Choroid plexus epithelial cell (primary cell): ENCODE measurements around the gene FNDC3A.

Experiments used
- DNase-seq: peaks from one replicate; pipeline ENCODE4 v3.0.0-alpha.2; 2010; ENCODE audit warnings: low read depth
- H3K4me3 ChIP-seq: 2 replicates; pipeline ENCODE4 v1.5.1; 2011; ENCODE audit warnings: low read depth, mild to moderate bottlenecking, control low read depth, low read length, moderate library complexity
- TF ChIP-seq, protein P1 (sequence below): conservative IDR thresholded peaks from 2 replicates; pipeline ENCODE4 v1.5.1; 2011; ENCODE audit warnings: low read depth, mild to moderate bottlenecking, control low read depth, inconsistent platforms, low read length, moderate library complexity

Gene FNDC3A

GRCh38 chr13:49040872-49041271, 65.2 kb downstream of the FNDC3A start:
- TF ChIP-seq, protein P1, sequence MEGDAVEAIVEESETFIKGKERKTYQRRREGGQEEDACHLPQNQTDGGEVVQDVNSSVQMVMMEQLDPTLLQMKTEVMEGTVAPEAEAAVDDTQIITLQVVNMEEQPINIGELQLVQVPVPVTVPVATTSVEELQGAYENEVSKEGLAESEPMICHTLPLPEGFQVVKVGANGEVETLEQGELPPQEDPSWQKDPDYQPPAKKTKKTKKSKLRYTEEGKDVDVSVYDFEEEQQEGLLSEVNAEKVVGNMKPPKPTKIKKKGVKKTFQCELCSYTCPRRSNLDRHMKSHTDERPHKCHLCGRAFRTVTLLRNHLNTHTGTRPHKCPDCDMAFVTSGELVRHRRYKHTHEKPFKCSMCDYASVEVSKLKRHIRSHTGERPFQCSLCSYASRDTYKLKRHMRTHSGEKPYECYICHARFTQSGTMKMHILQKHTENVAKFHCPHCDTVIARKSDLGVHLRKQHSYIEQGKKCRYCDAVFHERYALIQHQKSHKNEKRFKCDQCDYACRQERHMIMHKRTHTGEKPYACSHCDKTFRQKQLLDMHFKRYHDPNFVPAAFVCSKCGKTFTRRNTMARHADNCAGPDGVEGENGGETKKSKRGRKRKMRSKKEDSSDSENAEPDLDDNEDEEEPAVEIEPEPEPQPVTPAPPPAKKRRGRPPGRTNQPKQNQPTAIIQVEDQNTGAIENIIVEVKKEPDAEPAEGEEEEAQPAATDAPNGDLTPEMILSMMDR: no peak
- H3K4me3 ChIP-seq: no peak overlapping the region
- DNase-seq: no peak

DNA sequence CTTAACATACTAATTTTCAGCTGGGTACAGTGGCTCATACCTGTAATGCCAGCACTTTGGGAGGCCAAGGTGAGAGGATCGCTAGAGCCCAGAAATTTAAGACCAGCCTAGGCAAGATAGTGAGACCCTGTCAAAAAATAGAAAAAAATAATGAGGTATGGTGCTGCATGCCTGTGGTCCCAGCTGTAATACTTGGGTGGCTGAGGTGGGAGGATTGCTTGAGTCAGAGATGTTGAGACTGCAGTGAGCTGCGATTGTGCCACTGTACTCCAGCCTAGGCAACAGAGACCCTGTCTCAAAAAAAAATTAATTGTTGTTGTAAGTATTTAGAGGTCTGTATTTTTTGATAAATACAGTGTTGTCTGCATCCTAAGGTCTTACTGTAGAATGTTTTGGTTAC, 66.8 kb downstream of the FNDC3A start:
- peak; percentile 54 for DNase-seq
- TF ChIP-seq, protein P1: no peak
- no peak overlapping the region for H3K4me3 ChIP-seq

DNA sequence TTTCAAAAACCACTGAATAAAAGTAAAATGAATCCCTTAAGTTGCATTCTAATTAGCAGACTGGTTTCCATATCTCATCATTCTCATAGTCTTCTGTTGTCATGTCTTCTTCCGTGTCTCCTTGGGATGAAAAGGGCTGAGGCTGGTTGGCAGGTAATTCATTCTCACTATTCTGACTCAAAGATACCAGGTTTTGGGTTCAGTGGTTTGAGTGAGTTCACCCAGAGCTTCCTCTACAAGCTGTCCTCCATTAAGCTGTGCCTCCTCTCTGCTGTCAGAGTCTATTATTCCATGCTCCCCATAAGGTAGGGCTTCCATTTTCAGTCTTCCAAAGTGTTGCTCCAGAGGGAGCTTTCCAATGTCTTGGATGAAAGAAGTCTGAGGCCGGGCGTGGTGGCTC, 68.3 kb downstream of the FNDC3A start:
- H3K4me3 ChIP-seq: no peak overlapping the region
- DNase-seq: no peak
- TF ChIP-seq, protein P1: no peak

DNA sequence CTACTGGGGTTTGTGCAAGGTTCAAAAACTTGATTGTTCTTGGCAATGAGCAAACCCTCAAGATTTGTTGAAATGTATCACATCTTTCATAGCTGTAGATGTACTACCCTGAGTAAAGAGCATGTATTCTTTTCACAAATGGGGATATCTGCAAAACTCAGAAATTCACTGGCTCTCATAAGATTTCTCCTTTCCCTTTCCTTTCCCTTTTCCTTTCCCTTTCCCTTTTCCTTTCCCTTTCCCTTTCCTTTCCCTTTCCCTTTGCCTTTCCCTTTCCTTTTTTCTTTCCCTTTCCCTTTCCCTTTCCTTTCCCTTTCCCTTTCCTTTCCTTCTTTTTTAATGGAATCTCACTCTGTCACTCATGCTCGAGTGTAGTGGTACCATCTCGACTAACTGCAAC, 69.1 kb downstream of the FNDC3A start:
- TF ChIP-seq, protein P1: no peak
- no peak overlapping the region for H3K4me3 ChIP-seq
- DNase-seq: no peak

GRCh38 chr13:49046002-49046401, 70.3 kb downstream of the FNDC3A start:
- no peak overlapping the region for H3K4me3 ChIP-seq
- TF ChIP-seq, protein P1: no peak
- peak; percentile 33 for DNase-seq

DNA sequence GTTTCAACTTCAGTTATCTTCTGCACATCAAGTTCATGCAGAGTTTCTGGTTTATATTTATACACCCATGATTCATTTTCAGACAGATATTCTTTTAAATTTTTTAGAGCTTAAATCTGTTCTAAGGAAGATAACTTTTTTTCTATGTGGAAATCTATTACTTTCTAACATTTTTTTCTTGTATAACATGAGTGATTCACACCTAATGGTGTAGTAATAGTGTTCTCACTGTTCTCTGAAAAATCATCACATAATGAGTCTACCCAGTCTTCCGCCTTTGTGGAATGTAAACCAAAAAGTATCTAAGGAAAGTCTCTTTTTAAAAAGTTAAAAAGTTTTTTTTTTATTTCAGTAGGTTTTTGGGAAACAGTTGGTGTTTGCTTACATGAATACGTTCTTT, 70.8 kb downstream of the FNDC3A start:
- no peak overlapping the region for H3K4me3 ChIP-seq
- TF ChIP-seq, protein P1: no peak
- peak; percentile 31 for DNase-seq

DNA sequence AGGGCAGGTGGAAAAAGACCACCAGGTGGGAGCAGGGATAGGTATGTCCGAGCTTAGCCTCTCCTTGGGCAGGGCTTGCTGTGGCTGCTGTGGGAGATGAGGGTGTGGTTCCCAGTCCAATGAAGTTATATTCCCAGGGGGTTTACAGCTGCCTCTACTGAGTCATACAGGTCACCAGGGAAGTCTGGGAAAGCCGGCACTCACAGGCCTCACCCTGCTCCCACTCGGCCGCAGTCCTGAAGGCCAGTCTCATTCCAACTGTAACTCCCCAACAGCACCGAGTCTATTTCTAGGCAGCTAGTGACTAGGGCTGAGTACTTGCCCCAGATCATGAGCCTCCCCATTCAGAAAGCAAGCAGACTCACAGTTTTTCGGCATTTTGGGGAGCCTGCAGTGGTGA, 77.1 kb downstream of the FNDC3A start:
- DNase-seq: no peak
- TF ChIP-seq, protein P1: no peak
- H3K4me3 ChIP-seq: no peak overlapping the region
